Renal cortical epithelial cell (primary cell): ENCODE measurements around the gene CLIP1. TPM values are rescaled to one million over a fixed set of nuclear protein-coding genes. Genes with fewer than 3 reads are reported as not detected.

Experiments used
- DNase-seq: peaks from one replicate; pipeline ENCODE4 v3.0.0-alpha.2; 2011; ENCODE audit warnings: low read depth
- total RNA-seq: library from RNA; depleted of rRNA; stranded (reverse); fragments of >200 nt; gene quantifications from 2 replicates; pipeline ENCODE4 v1.2.3, GENCODE V29; 2014

The CLIP1 gene
- total RNA-seq, 1 donor from 2014 or later = 76.7 TPM

DNA sequence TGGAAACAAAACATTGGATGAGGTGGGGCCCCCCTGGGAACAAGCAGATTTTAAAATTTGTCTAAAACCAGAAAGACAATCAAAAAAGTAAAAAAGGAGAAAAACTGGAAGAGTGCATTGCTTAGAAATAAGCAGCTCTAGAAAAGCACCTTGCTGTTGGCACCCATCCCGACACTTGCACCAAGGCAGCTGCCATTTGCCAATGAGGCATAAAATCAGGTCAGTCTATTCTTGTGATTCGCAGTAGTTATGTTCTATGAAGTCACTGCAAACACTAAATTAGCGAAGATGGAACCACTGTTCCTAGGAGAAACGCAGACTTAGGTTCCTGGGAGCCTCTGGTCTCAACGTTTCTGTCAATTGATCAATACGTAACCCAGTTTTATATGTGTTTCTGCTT lies 172.4 kb downstream of the CLIP1 start:
- DNase-seq = no peak

DNA sequence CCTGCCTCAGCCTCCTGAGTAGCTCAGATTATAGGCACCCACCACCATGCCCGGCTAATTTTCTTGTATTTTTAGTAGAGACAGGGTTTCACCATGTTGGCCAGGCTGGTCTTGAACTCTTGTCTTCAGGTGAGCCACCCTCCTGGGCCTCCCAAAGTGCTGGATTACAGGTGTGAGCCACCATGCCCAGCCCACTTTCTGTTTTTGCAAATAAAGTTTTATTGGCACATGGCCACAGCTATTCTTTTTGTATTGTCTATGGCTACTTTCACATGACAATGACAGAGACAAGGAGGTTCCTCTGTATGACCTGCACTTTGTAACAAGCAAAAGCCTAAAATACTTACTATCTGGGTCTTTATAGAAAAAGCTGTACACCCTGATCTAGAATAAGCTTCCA lies 176.9 kb downstream of the CLIP1 start:
- no peak for DNase-seq

DNA sequence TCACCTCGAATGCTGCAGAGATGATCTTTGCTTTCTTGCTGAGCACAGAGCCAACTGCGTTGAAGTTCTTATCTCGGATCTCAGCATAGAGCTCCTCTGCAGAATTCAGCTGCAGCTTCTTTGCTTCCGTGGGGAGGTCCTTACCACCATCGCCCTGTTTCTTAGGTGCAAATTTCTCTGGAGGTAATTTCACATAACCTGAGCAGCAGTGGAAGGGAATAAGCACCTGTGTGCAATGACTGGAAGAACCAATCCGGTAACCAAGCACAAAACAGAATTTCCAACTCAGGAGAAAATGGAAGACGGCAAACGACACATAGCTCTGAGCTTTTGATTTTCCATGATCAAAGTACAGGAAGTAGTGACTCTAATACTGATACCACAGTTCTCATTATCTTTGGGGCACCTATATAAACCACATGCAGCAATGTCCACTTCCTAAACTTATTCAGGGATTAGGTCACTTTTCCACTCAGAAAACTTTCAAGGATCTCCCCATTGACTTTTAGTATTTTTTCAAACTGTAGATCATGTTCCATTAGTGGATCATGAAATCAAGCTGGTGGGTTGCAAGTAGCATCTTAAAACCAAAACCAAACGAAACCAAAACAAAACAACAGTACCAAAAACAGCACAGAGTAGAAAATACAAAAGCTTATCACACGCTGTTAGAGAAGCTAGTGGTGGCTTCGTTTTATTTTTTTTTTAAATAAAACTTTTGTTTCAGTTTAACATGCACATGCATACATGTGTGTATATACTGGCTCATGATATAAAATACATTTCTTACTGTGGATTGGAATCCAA lies 177.7 kb downstream of the CLIP1 start:
- DNase-seq = no peak

DNA sequence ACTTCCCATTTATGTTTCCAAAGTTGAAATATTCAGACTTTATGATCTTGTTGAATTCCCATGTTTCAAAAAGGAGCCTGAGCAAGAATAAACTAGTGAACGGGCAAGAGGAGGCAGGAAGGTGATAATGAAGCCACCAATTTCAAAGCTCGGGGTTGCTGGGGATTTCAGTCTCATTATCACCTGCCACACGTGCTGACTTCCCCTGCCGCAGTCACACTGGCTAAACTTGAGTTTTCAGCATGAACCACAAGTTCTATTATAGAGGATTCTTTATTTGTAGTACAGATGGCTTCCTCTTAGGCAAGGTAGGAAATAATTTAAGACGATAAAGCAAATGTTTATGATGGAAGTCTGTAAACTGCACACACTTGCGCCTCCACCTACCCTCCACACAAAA lies 178.5 kb downstream of the CLIP1 start:
- no peak for DNase-seq

DNA sequence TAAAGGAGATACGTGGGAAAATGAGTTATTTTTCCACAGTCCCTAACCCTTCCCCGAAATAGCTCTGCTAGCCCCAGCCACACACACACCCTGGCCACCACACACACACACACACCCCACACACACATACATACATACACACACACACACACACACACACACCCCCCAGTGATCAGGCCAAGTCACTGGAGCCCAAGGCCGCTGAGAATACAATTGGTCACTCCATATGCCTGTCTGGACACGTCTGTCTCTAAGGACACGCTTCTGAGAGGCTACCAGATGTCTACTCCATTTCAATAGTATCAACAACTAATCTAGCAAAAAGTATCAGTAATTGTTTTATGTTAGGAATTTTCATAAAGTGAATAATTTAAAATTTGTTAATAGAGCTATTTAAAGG lies 183.6 kb downstream of the CLIP1 start:
- no peak for DNase-seq

DNA sequence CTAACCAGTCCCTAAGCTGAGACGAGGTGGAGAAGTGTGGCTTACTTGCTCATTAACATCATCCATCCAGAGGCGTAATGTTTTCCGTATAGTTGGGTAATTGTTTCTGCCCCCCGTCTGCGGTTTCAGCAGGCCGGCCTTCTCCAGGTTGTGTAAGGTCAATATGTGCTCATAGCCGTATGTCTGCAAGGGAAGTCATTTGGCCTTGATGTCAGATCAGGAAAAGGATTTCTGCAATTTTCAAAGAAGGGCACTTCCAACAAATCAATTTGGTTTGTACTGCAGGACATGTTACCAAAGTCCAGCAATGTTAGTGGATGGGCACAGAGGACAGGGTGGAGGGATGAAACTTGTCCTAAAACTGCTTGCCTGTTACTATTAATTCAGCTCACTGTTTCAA lies 186.7 kb downstream of the CLIP1 start:
- no peak for DNase-seq

DNA sequence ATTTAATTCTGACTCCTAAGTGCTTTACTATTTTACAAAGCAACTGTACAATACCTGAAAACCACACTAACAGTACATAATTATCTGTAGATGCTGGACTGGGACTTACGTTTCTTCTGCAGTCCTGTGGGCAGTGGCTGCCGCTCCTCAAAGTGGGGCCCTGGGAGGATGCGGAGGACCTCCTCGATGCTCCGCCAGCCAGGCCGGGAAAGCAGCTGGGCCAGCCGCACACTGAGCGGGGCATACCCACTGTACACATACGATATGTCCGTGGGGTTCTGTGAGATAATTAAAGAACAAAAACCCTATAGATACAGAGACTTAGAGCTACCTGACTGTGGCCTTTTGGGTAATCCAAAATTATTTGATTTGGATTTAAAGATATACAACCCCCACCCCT lies 189.8 kb downstream of the CLIP1 start:
- DNase-seq = no peak

DNA sequence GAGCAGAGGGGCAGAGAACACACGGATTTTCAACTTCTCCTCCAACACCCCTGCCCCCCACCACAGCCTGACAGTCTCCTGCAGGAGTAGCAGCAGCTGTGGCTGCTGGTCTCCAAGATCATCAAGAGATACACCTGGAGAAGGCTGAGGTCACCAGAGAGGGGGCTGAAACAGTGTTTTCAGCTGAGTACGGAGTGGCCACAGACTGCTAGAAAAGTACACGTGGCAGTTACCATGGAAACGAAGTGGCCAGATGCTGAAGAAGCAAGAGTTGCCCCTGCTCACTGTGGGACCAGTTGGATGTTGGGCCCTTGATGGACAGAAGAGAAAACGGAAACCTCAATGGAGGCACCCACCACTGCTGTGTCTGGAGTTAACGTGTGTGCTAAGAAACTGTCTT lies 191.7 kb downstream of the CLIP1 start:
- no peak for DNase-seq

DNA sequence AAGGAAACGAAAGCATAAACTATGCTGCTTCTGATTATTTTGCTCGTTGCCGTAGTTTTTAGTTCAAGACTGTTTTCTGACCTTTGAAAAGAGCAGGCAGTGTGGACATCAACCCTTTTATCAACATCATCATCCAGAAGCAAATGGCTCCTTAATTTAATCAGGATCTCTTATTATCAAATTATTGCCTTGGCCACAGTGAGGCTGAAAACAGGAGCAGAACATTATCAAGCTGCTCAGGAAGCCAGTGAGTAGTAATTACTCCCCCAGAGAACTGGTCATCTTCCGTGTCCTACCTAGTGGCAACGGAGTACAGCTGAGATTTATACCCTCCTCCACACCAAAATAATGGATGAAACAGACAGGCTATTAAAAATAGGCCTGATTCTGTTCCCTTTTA lies 194.4 kb downstream of the CLIP1 start:
- DNase-seq = no peak

DNA sequence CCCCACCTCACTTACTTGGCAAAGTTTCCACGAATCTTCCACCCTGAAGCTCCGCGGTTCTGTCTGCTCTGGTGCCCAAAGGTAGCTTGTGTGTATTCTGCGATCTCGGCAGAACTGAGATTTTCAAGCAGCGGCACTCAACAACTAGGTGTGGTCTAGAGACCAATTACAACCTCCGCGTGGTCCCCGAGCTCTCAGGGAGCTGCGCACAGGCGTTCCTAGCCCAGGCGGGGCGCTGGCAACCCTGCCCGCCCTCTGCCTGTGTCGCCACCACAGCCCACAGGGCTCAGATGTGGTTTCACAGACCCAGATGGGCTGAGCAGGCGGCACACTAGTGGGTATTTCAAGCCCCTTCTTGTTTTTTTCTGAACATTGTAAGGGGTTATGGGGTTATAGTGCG lies 195.1 kb downstream of the CLIP1 start:
- DNase-seq = no peak

DNA sequence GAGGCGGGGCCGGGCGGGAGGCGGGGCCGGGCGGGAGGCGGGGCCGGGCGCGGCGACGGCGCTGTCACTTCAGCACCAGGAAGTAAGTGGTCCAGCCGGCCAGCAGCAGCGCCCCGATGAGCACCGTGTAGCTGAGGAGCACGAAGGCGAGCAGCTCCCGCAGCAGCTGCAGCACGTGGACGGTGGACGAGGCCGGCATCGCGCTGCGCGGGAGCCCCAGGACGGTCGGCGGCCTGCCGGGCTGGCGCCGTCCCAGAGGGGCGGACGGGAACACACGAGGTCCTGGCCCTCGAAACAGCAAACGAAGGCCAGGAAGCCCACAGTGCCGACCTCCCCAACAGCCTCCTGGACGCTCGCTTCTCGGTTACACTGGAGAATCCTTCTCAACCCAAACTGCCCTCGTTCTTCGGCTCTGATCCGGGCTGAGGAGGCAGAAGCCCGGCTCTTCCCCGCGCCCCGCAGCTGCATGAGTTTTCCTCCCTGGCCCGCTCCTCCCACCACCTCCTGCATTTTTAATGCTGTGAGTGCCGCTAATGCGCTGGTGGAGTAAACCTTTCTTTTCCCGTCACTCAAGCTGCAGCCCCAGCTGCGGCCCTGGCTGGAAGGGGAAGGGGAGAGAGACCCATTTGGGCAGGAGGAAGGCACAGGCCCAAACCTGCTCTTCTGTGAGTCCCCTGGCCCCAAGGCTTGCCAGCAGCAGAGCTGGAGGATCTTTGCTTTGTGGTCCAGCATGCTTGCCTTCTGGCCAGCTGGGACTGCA lies 195.9 kb downstream of the CLIP1 start:
- DNase-seq = no peak

DNA sequence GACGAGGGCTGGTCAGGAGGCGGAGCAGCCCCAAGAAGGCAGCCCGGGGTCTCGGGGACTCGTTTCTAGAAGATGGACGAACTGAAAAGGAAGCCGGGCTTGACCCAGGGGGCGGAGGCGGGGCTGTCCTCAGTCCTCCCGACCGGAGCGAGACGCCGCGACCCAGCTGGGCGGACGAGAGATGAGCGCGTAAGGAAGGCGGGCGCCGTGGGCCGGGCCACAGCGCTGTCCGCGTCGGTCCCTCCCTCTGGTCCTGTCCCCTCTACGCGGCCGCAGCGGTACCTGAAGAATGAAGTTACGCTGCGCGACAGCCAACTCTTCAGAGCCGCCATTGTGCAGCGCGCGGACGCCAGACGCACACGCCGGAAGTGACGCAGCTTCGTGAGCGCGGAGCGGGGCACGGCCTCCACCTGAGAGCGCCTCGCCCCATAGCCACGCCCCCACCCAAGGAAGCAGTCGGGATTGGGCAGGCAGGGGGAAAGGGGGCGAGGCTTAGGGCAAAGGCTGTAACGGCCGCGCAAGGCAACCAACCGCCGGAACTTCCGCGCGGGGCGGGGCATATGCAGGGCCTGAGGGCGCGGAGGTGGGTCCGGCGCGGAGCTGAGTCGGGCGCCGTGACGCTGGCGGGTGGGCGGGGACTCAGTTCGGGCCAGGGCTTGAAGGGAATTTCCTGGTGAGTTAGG lies 196.6 kb downstream of the CLIP1 start, which contains the start of gene DIABLO:
Gene DIABLO (minus strand): TSS at position 370 of the 683 bp plus-strand sequence. CDS start 38 bp downstream, at position 332.
- peak; percentile 95 for DNase-seq

Other genes starting within 250 kb of the CLIP1 start
- not detected in 2 replicates for gene IL31, start 248.4 kb downstream of the CLIP1 start, total RNA-seq
- 0.69 and 1.3 TPM in 2 replicates for gene LRRC43, start 239.5 kb downstream of the CLIP1 start, total RNA-seq
- gene B3GNT4, start 219.0 kb downstream of the CLIP1 start, total RNA-seq = 2.6 and 18.9 TPM in 2 replicates
- gene DIABLO, start 196.6 kb downstream of the CLIP1 start, total RNA-seq = 106 and 138 TPM in 2 replicates
- 20.1 and 32.0 TPM in 2 replicates for gene VPS33A, start 156.2 kb downstream of the CLIP1 start, total RNA-seq
- gene ZCCHC8, start 78.3 kb upstream of the CLIP1 start, total RNA-seq = 16.5 and 27.2 TPM in 2 replicates
- gene RSRC2, start 104.3 kb upstream of the CLIP1 start, total RNA-seq = 30.4 and 66.5 TPM in 2 replicates
- gene KNTC1, start 104.6 kb upstream of the CLIP1 start, total RNA-seq = 11.8 and 26.2 TPM in 2 replicates